Medulla oblongata (tissue), 1 donor: ENCODE data around the gene RNF112.
A peak's percentile ranks its signal among the peaks of the same experiment; 100 is the strongest.
"Not testable (repeated sequence)": the region's sequence is repeated elsewhere in the genome, so short reads cannot be mapped to it uniquely, and the experiment has no call there.

Experiments used
- DNase-seq: peaks from one replicate; pipeline ENCODE4 v3.0.0-alpha.2; 2015; ENCODE audit errors: extremely low spot score

Gene RNF112

GRCh38 chr17:19448341-19449268, 37.6 kb downstream of the RNF112 start:
- DNase-seq: peak; percentile 94

- DNase-seq: no peak
These were observed 38.6 kb downstream of the RNF112 start for GRCh38 chr17:19449656-19450055.

GRCh38 chr17:19453296-19453695, 42.3 kb downstream of the RNF112 start:
- no peak for DNase-seq

DNA sequence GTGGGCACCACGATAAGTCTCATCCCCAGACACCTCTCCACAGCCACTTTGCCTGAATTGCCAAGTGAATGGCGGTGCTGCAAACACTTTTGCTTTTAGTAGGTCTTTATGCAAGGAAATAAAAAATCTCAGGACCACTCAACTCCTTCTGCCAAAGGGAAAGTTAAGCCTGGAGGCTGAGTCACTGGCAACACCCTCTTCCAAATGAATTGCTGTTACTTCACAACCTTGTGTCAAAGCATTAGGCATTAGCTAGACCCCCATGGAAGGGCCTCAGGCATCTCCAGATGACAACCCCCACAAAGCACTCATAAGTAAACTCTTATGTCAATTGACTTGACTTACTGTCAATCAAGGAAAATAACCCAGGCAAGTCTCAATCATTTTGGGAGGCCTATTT, 43.0 kb downstream of the RNF112 start:
- no peak for DNase-seq

DNA sequence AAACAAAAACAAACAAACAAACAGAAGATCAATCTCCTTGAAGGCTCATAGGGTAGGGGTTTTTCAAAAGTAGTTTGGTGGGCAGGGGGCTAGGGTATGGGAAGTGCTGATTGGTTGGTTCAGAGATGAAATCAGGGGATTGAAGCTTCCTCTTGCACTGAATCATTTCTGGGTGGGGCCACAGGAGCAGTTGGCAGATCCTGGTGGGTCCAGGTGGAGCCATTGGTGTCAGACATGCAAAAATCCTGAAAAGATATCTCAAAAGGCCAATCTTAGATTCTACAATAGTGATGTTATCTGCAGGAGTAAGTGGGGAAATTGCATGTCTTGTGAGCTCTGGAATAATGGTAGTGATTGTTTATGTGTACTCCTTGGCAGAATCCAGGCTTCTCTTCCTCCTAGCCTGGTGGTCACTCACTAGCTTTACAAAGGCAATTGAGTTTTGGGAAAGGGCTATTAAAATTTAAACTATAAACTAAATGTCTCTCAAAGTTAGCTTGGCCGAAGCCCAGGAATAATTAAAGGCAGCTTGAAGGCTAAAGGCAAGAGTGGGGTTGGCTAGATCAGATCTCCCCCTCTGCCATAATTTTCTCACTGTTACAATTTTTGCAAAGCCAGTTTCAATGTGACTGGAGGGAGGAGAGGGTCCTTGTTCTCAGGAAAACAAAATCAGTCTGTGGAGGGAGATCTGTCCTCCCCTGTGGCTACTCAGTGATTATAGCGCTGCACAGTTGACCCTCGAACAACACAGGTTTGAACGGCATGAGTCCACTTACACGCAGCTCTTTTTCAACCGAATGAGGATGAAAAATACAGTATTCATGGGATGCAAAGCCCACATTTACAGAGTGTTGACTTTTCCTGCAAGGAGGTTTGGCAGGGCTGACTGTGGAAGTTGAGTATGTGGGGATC, 45.2 kb downstream of the RNF112 start:
- peak; percentile 17 for DNase-seq

- no peak for DNase-seq
These were observed 46.0 kb downstream of the RNF112 start for GRCh38 chr17:19457046-19457445.

GRCh38 chr17:19457830-19458271, 46.8 kb downstream of the RNF112 start:
- DNase-seq: no peak

- DNase-seq: not testable (repeated sequence)
These were observed 47.4 kb downstream of the RNF112 start for GRCh38 chr17:19458481-19458880.

DNA sequence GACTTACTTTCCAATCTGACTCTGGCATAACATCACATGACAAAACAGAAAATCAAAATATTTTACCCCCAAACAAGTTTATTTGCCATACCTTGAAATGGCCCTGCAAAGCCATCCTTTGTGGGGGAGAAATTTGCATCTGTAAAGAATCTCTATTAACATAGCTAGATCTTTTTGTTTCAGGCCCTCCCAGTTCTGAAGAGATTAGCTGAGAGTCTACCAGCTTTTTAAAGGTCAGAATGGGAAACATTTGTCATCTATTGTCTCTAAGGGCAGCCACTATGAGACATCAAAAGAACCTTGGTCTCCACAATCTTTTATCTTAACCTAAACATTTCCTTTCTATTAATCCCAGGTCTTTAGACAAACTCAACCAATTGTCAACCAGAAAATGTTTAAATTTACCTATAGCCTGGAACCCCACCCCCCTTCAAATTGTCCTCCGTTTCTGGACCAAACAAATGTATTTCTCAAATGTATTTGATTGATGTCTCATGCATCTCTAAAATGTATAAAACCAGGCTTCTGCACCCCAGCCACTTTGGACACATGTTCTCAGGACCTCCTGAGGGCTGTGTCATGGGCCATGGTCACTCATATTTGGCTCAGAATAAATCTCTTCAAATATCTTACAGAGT, 48.1 kb downstream of the RNF112 start:
- not testable (repeated sequence) for DNase-seq

DNA sequence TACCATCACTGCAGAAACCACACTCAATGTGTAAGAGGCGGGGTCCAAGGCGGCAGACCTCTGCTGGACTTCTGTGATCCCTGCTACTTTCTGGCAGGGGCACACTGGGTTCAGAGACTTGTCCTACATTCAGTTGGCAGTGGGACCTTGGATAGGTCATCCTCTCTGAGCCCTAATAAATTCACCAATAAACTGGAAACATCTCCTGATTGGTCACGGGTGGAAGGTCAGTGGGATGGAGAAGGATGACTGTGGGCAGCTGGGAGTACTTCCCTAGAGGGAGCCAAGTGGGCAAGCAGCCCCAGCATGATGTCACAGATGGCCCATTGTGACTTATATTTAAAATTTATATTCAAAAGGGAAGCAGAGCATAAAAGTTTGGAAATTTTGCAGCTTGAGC, 49.7 kb downstream of the RNF112 start:
- DNase-seq: peak; percentile 78

DNA sequence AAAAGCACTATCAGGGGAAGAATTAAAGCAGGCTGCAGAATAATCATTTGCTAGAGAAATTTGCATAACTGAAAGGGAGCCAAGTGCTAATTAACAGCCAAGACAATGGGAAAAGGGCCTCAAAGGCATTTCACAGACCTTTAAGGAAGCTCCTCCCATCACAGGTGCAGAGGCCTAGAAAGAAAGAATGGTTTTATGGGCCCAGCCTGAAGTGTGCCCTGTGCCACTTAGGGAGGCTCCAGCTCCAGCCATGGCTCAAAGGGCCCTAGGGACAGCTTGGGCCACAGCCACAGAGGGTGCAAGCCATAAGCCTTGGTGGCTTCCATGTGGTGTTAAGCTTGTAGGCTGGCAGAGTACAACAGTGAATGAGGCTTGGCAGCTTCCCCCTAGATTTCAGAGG, 50.1 kb downstream of the RNF112 start:
- peak; percentile 37 for DNase-seq

- no peak for DNase-seq
These were observed 50.6 kb downstream of the RNF112 start for GRCh38 chr17:19461681-19462080.

DNA sequence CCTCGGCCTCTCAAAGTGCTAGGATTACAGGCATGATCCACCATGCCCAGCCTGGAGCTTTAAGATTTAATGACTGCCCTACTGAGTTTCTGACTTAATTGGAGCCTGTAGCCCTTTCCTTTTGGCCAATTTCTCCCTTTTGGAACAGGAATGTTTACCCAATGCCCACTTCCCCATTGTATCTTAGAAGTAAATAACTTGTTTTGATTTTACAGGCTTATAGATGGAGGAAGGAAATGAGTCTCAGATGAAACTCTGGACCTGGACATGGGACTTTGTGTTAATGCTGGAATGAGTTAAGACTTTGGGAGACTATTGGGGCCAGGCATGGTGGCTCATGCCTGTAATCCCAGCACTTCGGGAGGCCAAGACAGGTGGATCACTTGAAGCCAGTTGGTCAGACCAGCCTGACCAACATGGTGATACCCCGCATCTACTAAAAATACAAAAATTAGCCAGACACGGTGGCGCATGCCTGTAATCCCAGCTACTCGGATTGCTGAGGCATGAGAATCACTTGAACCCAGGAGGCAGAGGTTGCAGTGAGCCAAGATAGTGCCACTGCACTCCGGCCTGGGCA, 51.5 kb downstream of the RNF112 start:
- peak; percentile 34 for DNase-seq

- peak; percentile 73 for DNase-seq
These were observed 53.3 kb downstream of the RNF112 start for GRCh38 chr17:19464031-19465026.
